Measurements from ENCODE around the gene HLA-DMB. TPM values are rescaled to one million over a fixed set of nuclear protein-coding genes. Genes with fewer than 3 reads are reported as not detected.

The HLA-DMB gene
- total and polyA plus RNA-seq, 2 donors (not counting 3 experiments of a cell fraction or from before 2014, with no cell fraction given) = 0.75 TPM; not detected in 1

DNA sequence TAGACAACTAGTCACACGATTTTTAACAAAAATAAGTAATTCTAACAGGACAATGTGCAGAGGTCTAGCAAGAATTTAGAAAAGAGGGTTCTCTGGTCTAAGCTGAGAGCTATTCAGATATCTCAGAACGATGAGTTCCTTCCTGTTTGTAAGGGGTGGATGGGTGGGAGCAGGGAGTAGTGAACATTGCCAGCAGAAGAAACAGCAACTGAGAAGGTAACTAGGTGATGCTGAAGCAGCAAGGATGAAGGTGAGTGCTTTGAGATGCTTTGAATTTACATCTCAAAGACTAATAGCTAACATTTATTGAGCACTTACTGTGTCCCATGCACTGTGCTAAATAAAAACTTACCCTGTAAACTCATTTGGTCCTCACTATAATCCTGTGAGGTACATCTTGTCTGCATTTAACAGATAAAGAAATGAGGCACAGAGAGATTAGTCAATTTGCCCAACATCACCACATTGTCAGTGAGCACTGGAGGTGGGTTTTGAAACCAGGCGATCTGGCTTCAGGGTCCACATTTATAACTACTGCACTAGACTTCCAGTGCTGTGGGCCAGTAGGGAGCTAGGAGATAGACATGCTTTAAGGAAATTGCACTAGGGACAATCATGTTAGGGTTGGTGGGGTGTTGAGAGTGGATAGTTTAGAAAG, 43.3 kb upstream of the HLA-DMB start:
- H3K79me2 ChIP-seq (ENCODE audit: control insufficient read depth, insufficient read depth, low read length) = peaks cover 7% of the 10 kb centered on the region
- TF ChIP-seq GATA2 (IDR thresholded peaks at IDR 0.05; ENCODE audit: insufficient read depth, insufficient read length, low read depth, low read length) = no peak
- TF ChIP-seq, protein P1, sequence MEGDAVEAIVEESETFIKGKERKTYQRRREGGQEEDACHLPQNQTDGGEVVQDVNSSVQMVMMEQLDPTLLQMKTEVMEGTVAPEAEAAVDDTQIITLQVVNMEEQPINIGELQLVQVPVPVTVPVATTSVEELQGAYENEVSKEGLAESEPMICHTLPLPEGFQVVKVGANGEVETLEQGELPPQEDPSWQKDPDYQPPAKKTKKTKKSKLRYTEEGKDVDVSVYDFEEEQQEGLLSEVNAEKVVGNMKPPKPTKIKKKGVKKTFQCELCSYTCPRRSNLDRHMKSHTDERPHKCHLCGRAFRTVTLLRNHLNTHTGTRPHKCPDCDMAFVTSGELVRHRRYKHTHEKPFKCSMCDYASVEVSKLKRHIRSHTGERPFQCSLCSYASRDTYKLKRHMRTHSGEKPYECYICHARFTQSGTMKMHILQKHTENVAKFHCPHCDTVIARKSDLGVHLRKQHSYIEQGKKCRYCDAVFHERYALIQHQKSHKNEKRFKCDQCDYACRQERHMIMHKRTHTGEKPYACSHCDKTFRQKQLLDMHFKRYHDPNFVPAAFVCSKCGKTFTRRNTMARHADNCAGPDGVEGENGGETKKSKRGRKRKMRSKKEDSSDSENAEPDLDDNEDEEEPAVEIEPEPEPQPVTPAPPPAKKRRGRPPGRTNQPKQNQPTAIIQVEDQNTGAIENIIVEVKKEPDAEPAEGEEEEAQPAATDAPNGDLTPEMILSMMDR (IDR thresholded peaks at IDR 0.05; ENCODE audit: extremely low read depth in 1 of 2, insufficient read depth in 1 of 2, low read depth in 1 of 2, low read length in 2 of 2) = no peak
- TF ChIP-seq JUN (IDR thresholded peaks at IDR 0.05; ENCODE audit: borderline replicate concordance, insufficient read depth, insufficient read length, low read depth) = no peak
- TF ChIP-seq FOS (IDR thresholded peaks at IDR 0.05; ENCODE audit: borderline replicate concordance, insufficient read depth, low read length) = no peak
- TF ChIP-seq POLR2A (IDR thresholded peaks at IDR 0.05; ENCODE audit: low read depth, low read length) = peak; percentile 16
- TF ChIP-seq MYC (IDR thresholded peaks at IDR 0.05; ENCODE audit: low read depth, low read length) = no peak
- CTCF ChIA-PET = interaction anchor here (0.6 to 12.6 kb wide), 65 partner anchors 9 to 317 kb away, joined by 3 to 580 read pairs (median 5); partner anchors contain the start of genes BRD2, HLA-DMA, HLA-DMB and HLA-DPB1
- no peaks in the 10 kb centered on the region for H3K9me3 ChIP-seq (replicated peaks; ENCODE audit: control insufficient read depth, insufficient read depth, low read length)
- no peak overlapping the region for H2AFZ ChIP-seq (ENCODE audit: low read depth, low read length)
- H3K4me3 ChIP-seq (replicated peaks in 1 of 3; ENCODE audit: insufficient read depth in 1 of 3, low read depth in 1 of 3, low read length in 3 of 3) = no peak overlapping the region
- no peak overlapping the region for H3K9ac ChIP-seq (replicated peaks; ENCODE audit: extremely low read depth, insufficient read depth, low read length)
- no peaks in the 10 kb centered on the region for H3K9me1 ChIP-seq (replicated peaks; ENCODE audit: control insufficient read depth, extremely low read depth, insufficient read depth, low read length)
- H4K20me1 ChIP-seq (replicated peaks; ENCODE audit: control insufficient read depth, extremely low read depth, insufficient read depth, low read length) = peaks cover 9% of the 10 kb centered on the region
- no TSS peak for BruUV-seq (replicated peaks)
- peaks cover 21% of the 10 kb centered on the region in 2 experiments for H3K36me3 ChIP-seq (ENCODE audit: control insufficient read depth in 2 of 2, extremely low read depth in 1 of 2, insufficient read depth in 2 of 2, low read length in 2 of 2)
- intact Hi-C loops (cut with micrococcal nuclease) (loop anchor here (1.0 to 2.0 kb wide), 3 partner anchors 11 to 145 kb away; partner anchors contain the start of gene TAP2), dilution Hi-C loops (cut with MboI; ENCODE audit: extremely low pct_ligation_motif_present, low sequenced_read_pairs) (no loop called here)
- FAIRE-seq (peak; percentile 31), DNase-seq (ENCODE audit: low read depth, low spot score) (no peak)
- no peaks in the 10 kb centered on the region for H3K4me1 ChIP-seq (ENCODE audit: control insufficient read depth, extremely low read depth, insufficient read depth, low read length)
- H3K4me2 ChIP-seq (ENCODE audit: insufficient read depth, low read length) = no peak overlapping the region
- peaks cover 0 to 15% of the 10 kb centered on the region in 2 experiments for H3K27me3 ChIP-seq (ENCODE audit: control insufficient read depth in 2 of 2, insufficient read depth in 2 of 2, low read length in 2 of 2)
- H3K27ac ChIP-seq (ENCODE audit: insufficient read depth, low read depth, low read length) = no peak overlapping the region
- POLR2A ChIA-PET = interaction anchor here (0.6 to 4.6 kb wide), 4 partner anchors 10 to 98 kb away, joined by 3 to 89 read pairs (median 5); no protein-coding TSS in a partner anchor
